Body of pancreas (tissue), 4 donors: ENCODE measurements around the gene RET.

ENCODE experiments used
- CTCF ChIP-seq, 7 experiments: fragments of 450-650 bp in 4 of 7; fragments of 200-600 bp in 3 of 7; sonication (generic) in 3 of 7; IDR thresholded peaks; one replicate each; pipeline ENCODE4 v1.5.1; 2016 to 2019; ENCODE audit warnings: antibody characterized with exemption in 7 of 7
- POLR2A ChIP-seq, 3 donors: fragments of 450-650 bp; IDR thresholded peaks; one replicate each; pipeline ENCODE4 v1.6.1; 2016; ENCODE audit warnings: antibody characterized with exemption in 3 of 3, mild to moderate bottlenecking in 2 of 3

GRCh38 chr10:43076311-43076875 is 476 bp upstream of the RET start:
- TF ChIP-seq CTCF (IDR thresholded peaks at IDR 0.05): no peak
- no peak for TF ChIP-seq POLR2A (IDR thresholded peaks at IDR 0.05)
